Peyer's patch (tissue), 4 donors: ENCODE measurements around the gene CREM. TPM values are rescaled to one million over a fixed set of nuclear protein-coding genes. Genes with fewer than 3 reads are reported as not detected.
"Not testable (repeated sequence)": the region's sequence is repeated elsewhere in the genome, so short reads cannot be mapped to it uniquely, and the experiment has no call there.

ENCODE experiments used
- DNase-seq, 3 donors: peaks; one replicate each; pipeline ENCODE4 v3.0.0-alpha.2; 2017 to 2019
- H3K27ac ChIP-seq, 4 donors: fragments of 200-600 bp; sonication (generic); one replicate each; pipeline ENCODE4 v1.5.1; 2016 to 2019
- H3K27me3 ChIP-seq, 2 donors: fragments of 200-600 bp; sonication (generic); one replicate each; pipeline ENCODE4 v1.5.1; 2019
- H3K36me3 ChIP-seq, 3 donors: fragments of 200-600 bp; sonication (generic); one replicate each; pipeline ENCODE4 v1.5.1; 2016 to 2019
- H3K4me1 ChIP-seq, 4 donors: fragments of 200-600 bp; sonication (generic); one replicate each; pipeline ENCODE4 v1.5.1; 2016 to 2019
- H3K4me3 ChIP-seq, 4 donors: fragments of 200-600 bp; sonication (generic); 1 replicate in 3 of 4; 2 replicates in 1 of 4; pipeline ENCODE4 v1.5.1; 2016 to 2019; ENCODE audit warnings: mild to moderate bottlenecking in 1 of 4
- H3K9me3 ChIP-seq, 4 donors: fragments of 200-600 bp; sonication (generic); one replicate each; pipeline ENCODE4 v1.5.1; 2016 to 2019; ENCODE audit warnings: mild to moderate bottlenecking in 1 of 4
- POLR2A ChIP-seq, 2 donors: fragments of 450-650 bp; IDR thresholded peaks; one replicate each; pipeline ENCODE4 v1.5.1; 2017; ENCODE audit warnings: antibody characterized with exemption in 2 of 2, mild to moderate bottlenecking in 2 of 2, moderate library complexity in 2 of 2
- total RNA-seq, 4 donors: library from RNA; depleted of rRNA; stranded (reverse); fragments of >200 nt; gene quantifications; one replicate each; pipeline ENCODE4 v1.1.0, GENCODE V29; 2016
- TF ChIP-seq, protein P1 (sequence below), 6 experiments: fragments of 450-650 bp in 4 of 6; fragments of 200-600 bp in 2 of 6; sonication (generic) in 1 of 6; IDR thresholded peaks; one replicate each; pipeline ENCODE4 v1.5.1; 2017 to 2019; ENCODE audit warnings: antibody characterized with exemption in 6 of 6, mild to moderate bottlenecking in 3 of 6, moderate library complexity in 1 of 6

CREM gene
- total RNA-seq = 10 to 100 TPM; 13.9 to 19.0 (median 16.0) TPM

DNA sequence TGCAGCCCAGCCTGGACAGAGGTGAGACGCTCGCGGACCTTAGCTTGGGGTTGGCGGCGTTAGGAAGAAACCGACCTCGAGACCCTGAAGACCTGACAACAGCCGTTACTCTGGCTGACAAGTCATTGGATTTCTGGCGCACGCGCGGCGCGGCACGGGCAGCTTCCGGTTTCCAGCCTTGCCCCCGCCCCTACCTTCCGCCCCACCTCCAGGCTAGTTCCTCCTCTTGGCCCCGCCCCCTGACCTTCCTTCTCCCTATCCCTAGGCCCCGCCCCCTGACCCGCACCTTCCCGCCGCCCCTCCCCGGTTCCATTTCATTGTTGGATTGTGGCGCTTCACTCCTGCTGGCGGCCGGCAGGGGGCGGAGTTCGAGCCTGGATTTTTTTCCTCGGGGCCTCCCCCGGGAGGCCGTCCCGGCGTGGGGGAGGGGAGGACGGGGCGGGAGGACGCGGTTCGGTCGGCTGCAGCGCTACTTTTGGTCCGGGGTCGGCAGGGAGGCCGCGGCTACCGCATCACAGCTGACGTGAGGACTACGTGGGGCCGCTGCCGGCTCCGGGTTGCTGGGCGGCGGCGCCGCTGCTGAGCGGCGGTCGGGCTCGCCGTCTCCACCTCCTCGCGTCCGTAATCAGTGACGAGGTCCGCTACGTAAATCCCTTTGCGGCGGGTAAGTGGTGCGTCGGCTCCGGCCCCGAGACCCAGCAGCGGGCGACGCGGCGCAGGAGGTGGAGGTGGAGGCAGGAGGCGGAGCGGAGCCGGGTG is at the start of gene CREM:
CREM (plus strand) TSS at position 317 of the 759 bp plus-strand sequence. CDS start 10,990 bp downstream, outside the sequence.
- Histone ChIP-seq H3K36me3 (no peaks in the 10 kb centered on the region), H3K27me3 (no peaks in the 10 kb centered on the region), H3K4me3 (peak within 1 kb of the TSS; percentile 75 to 93 (median 83)), H3K9me3 (no peaks in the 10 kb centered on the region), H3K4me1 (no peaks in the 10 kb centered on the region), H3K27ac (peak within 1 kb of the TSS; percentile 99 to 100 (median 100))
- peak; percentile 98 for TF ChIP-seq POLR2A (IDR thresholded peaks at IDR 0.05)
- TF ChIP-seq, protein P1, sequence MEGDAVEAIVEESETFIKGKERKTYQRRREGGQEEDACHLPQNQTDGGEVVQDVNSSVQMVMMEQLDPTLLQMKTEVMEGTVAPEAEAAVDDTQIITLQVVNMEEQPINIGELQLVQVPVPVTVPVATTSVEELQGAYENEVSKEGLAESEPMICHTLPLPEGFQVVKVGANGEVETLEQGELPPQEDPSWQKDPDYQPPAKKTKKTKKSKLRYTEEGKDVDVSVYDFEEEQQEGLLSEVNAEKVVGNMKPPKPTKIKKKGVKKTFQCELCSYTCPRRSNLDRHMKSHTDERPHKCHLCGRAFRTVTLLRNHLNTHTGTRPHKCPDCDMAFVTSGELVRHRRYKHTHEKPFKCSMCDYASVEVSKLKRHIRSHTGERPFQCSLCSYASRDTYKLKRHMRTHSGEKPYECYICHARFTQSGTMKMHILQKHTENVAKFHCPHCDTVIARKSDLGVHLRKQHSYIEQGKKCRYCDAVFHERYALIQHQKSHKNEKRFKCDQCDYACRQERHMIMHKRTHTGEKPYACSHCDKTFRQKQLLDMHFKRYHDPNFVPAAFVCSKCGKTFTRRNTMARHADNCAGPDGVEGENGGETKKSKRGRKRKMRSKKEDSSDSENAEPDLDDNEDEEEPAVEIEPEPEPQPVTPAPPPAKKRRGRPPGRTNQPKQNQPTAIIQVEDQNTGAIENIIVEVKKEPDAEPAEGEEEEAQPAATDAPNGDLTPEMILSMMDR (IDR thresholded peaks at IDR 0.05) = peak; percentile 62 to 96 (median 90)
- peak; percentile 100 for DNase-seq

GRCh38 chr10:35079265-35079664 is 47.4 kb upstream of the CREM start:
- Histone ChIP-seq H3K27ac (no peak overlapping the region), H3K4me3 (no peak overlapping the region), H3K36me3 (peaks cover 0 to 19% (median 0%) of the 10 kb centered on the region in 3 donors), H3K9me3 (peaks cover 0 to 5% (median 0%) of the 10 kb centered on the region in 4 donors), H3K27me3 (no peaks in the 10 kb centered on the region), H3K4me1 (no peaks in the 10 kb centered on the region)
- no peak for DNase-seq
- TF ChIP-seq, protein P1 (IDR thresholded peaks at IDR 0.05) = no peak
- TF ChIP-seq POLR2A (IDR thresholded peaks at IDR 0.05) = no peak

DNA sequence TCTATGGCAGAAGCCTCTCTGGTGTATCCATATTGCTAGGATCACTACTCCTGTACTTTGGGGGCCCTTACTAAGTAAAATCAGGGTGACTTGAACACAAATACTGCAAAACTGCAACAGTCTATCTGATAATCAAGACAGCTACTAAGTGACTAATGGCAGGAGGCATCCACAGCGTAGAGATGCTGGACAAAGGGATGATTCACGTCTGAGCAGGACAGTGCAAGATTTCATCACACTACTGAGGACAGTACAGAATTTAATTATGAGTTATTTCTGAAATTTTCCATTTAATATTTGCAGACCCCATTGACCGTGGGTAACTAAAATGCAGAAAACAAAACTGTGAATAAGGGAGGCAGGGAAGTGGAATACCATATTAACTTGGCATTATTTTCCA is 46.9 kb upstream of the CREM start:
- Histone ChIP-seq H3K4me3 (no peak overlapping the region), H3K9me3 (peaks cover 0 to 5% (median 0%) of the 10 kb centered on the region in 4 donors), H3K36me3 (peaks cover 0 to 19% (median 0%) of the 10 kb centered on the region in 3 donors), H3K27ac (no peak overlapping the region), H3K4me1 (no peaks in the 10 kb centered on the region), H3K27me3 (no peaks in the 10 kb centered on the region)
- TF ChIP-seq POLR2A (IDR thresholded peaks at IDR 0.05) = no peak
- TF ChIP-seq, protein P1 (IDR thresholded peaks at IDR 0.05) = no peak
- DNase-seq = no peak

DNA sequence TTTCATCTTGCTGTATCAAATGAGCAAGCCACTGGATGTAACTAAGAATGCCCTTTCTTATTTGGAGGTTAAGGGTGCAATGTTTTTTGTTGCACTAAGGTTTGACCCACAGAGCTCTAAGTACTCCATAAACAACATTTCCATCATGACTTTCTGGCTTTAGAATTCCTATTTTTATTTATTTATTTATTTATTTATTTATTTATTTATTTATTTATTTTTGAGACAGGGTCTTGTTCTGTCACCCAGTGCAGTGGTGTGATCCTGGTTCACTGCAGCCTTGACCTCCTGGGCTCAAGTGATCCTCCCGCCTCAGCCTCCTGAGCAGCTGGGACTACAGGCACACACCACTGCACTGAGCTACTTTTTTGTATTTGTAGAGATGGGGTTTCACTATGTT is 46.4 kb upstream of the CREM start:
- H3K36me3 ChIP-seq = peaks cover 0 to 19% (median 0%) of the 10 kb centered on the region in 3 donors
- H3K27me3 ChIP-seq, H3K9me3 ChIP-seq, H3K4me1 ChIP-seq, H3K27ac ChIP-seq, DNase-seq, H3K4me3 ChIP-seq: not testable (repeated sequence)

GRCh38 chr10:35083242-35083641 is 43.4 kb upstream of the CREM start:
- TF ChIP-seq POLR2A (IDR thresholded peaks at IDR 0.05) = no peak
- TF ChIP-seq, protein P1 (IDR thresholded peaks at IDR 0.05) = no peak
- Histone ChIP-seq H3K27me3 (no peaks in the 10 kb centered on the region), H3K36me3 (peaks cover 0 to 9% (median 0%) of the 10 kb centered on the region in 3 donors), H3K27ac (no peak overlapping the region), H3K4me3 (no peak overlapping the region), H3K9me3 (peaks cover 0 to 5% (median 0%) of the 10 kb centered on the region in 4 donors), H3K4me1 (peaks cover 0 to 15% (median 0%) of the 10 kb centered on the region in 4 donors)
- DNase-seq = no peak

GRCh38 chr10:35089611-35090161 is 37.0 kb upstream of the CREM start:
- H3K36me3 ChIP-seq = no peaks in the 10 kb centered on the region
- TF ChIP-seq POLR2A (IDR thresholded peaks at IDR 0.05) = no peak
- TF ChIP-seq, protein P1 (IDR thresholded peaks at IDR 0.05) = no peak
- no peaks in the 10 kb centered on the region for H3K27me3 ChIP-seq
- DNase-seq = peak in 1 of 3 donors; percentile 17
- peak overlapping the region; percentile 72 to 99 (median 90) for H3K4me3 ChIP-seq
- H3K4me1 ChIP-seq = peaks cover 0 to 33% (median 4%) of the 10 kb centered on the region in 4 donors
- H3K27ac ChIP-seq = peak overlapping the region; percentile 95 to 100 (median 97)
- H3K9me3 ChIP-seq = no peaks in the 10 kb centered on the region
